B cell (primary cell): Measurements from ENCODE around the gene TSNAX.
"Not testable (repeated sequence)": the region's sequence is repeated elsewhere in the genome, so short reads cannot be mapped to it uniquely, and the experiment has no call there.

Experiments
- EZH2 ChIP-seq: IDR thresholded peaks from 2 replicates; pipeline ENCODE4 v1.6.1; 2012; ENCODE audit warnings: borderline replicate concordance, low read depth, mild to moderate bottlenecking, moderate library complexity, low read length; ENCODE audit not compliant: insufficient read depth, poor library complexity, severe bottlenecking
- TF ChIP-seq, protein P1 (sequence below): fragments of 200-600 bp; IDR thresholded peaks from one replicate; pipeline ENCODE4 v1.8.0; 2022; ENCODE audit warnings: antibody characterized with exemption, mild to moderate bottlenecking

DNA sequence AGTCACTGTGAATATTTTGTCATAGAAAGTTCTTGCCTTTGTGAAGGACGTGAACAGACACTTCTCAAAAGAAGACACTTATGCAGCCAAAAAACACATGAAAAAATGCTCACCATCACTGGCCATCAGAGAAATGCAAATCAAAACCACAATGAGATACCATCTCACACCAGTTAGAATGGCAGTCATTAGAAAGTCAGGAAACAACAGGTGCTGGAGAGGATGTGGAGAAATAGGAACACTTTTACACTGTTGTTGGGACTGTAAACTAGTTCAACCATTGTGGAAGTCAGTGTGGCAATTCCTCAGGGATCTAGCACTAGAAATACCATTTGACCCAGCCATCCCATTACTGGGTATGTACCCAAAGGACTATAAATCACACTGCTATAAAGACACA is 64.8 kb downstream of the TSNAX start:
- TF ChIP-seq, protein P1, sequence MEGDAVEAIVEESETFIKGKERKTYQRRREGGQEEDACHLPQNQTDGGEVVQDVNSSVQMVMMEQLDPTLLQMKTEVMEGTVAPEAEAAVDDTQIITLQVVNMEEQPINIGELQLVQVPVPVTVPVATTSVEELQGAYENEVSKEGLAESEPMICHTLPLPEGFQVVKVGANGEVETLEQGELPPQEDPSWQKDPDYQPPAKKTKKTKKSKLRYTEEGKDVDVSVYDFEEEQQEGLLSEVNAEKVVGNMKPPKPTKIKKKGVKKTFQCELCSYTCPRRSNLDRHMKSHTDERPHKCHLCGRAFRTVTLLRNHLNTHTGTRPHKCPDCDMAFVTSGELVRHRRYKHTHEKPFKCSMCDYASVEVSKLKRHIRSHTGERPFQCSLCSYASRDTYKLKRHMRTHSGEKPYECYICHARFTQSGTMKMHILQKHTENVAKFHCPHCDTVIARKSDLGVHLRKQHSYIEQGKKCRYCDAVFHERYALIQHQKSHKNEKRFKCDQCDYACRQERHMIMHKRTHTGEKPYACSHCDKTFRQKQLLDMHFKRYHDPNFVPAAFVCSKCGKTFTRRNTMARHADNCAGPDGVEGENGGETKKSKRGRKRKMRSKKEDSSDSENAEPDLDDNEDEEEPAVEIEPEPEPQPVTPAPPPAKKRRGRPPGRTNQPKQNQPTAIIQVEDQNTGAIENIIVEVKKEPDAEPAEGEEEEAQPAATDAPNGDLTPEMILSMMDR, result not testable (repeated sequence)
- TF ChIP-seq EZH2, result not testable (repeated sequence)
